HepG2 (cell line): ENCODE measurements around the gene CRAT. TPM values are rescaled to one million over a fixed set of nuclear protein-coding genes. Genes with fewer than 3 reads are reported as not detected.
A peak's percentile ranks its signal among the peaks of the same experiment; 100 is the strongest.

Experiments used
- HOXA3 ChIP-seq: sonication (generic); formaldehyde crosslinking; IDR thresholded peaks from 2 replicates; pipeline ENCODE4 v1.5.0; 2020; ENCODE audit warnings: missing genetic modification reagents
- KDM2A ChIP-seq: sonication (generic); formaldehyde crosslinking; IDR thresholded peaks from 2 replicates; pipeline ENCODE4 v1.4.0; 2020; ENCODE audit warnings: low read depth, missing genetic modification reagents, borderline replicate concordance
- MAX ChIP-seq: IDR thresholded peaks from 2 replicates; pipeline ENCODE4 v1.6.1; 2012; ENCODE audit warnings: inconsistent platforms
- MLLT10 ChIP-seq: sonication (generic); formaldehyde crosslinking; IDR thresholded peaks from 2 replicates; pipeline ENCODE4 v1.4.0; 2020; ENCODE audit warnings: missing genetic modification reagents
- PAWR ChIP-seq: sonication (generic); formaldehyde crosslinking; IDR thresholded peaks from 2 replicates; pipeline ENCODE4 v1.4.0; 2020; ENCODE audit warnings: missing genetic modification reagents, mild to moderate bottlenecking, borderline replicate concordance
- PHB2 ChIP-seq: fragments of 450-650 bp; IDR thresholded peaks from 2 replicates; pipeline ENCODE4 v1.6.1; 2018; ENCODE audit not compliant: partially characterized antibody
- RBAK ChIP-seq: sonication (generic); formaldehyde crosslinking; IDR thresholded peaks from 2 replicates; pipeline ENCODE4 v1.5.1; 2020; ENCODE audit warnings: mild to moderate bottlenecking, missing genetic modification reagents
- RELA ChIP-seq: sonication (generic); formaldehyde crosslinking; IDR thresholded peaks from 2 replicates; pipeline ENCODE4 v1.4.0; 2020; ENCODE audit warnings: missing genetic modification reagents
- TEAD3 ChIP-seq: optimal IDR thresholded peaks from 2 replicates; pipeline ENCODE3; 2016; ENCODE audit warnings: borderline replicate concordance
- TRAFD1 ChIP-seq: sonication (generic); formaldehyde crosslinking; IDR thresholded peaks from 2 replicates; pipeline ENCODE4 v1.5.1; 2020; ENCODE audit warnings: missing genetic modification reagents, mild to moderate bottlenecking, borderline replicate concordance
- USF2 ChIP-seq, 2 experiments: sonication (generic) in 1 of 2; formaldehyde crosslinking in 1 of 2; IDR thresholded peaks; 2 replicates each; pipeline versions ENCODE4 v1.5.1 to v1.6.1; 2011 to 2020; ENCODE audit warnings: borderline replicate concordance in 1 of 2, low read depth in 1 of 2, low read length in 1 of 2, mild to moderate bottlenecking in 1 of 2, missing genetic modification reagents in 1 of 2, moderate library complexity in 1 of 2
- ZFP41 ChIP-seq: sonication (generic); formaldehyde crosslinking; IDR thresholded peaks from 2 replicates; pipeline ENCODE4 v1.4.0; 2020; ENCODE audit warnings: mild to moderate bottlenecking, missing genetic modification reagents, borderline replicate concordance
- ZFYVE20 ChIP-seq: sonication (generic); formaldehyde crosslinking; IDR thresholded peaks from 2 replicates; pipeline ENCODE4 v1.8.0; 2023; ENCODE audit warnings: low read depth, mild to moderate bottlenecking, moderate library complexity, missing genetic modification reagents, borderline replicate concordance
- ZMYM2 ChIP-seq: sonication (generic); formaldehyde crosslinking; IDR thresholded peaks from 2 replicates; pipeline ENCODE4 v1.8.0; 2022; ENCODE audit warnings: mild to moderate bottlenecking, missing genetic modification reagents
- ZNF232 ChIP-seq: sonication (generic); formaldehyde crosslinking; IDR thresholded peaks from 2 replicates; pipeline ENCODE4 v1.4.0; 2020; ENCODE audit warnings: missing genetic modification reagents, borderline replicate concordance
- ZNF234 ChIP-seq: sonication (generic); formaldehyde crosslinking; conservative IDR thresholded peaks from 2 replicates; pipeline ENCODE4 v1.5.1; 2020; ENCODE audit warnings: mild to moderate bottlenecking, missing genetic modification reagents
- ZNF251 ChIP-seq: sonication (generic); formaldehyde crosslinking; IDR thresholded peaks from 2 replicates; pipeline ENCODE4 v1.9.0; 2021; ENCODE audit warnings: mild to moderate bottlenecking, missing genetic modification reagents
- ZNF280D ChIP-seq: sonication (generic); formaldehyde crosslinking; IDR thresholded peaks from 2 replicates; pipeline ENCODE4 v1.5.1; 2020; ENCODE audit warnings: mild to moderate bottlenecking, missing genetic modification reagents
- ZNF317 ChIP-seq: sonication (generic); formaldehyde crosslinking; IDR thresholded peaks from 2 replicates; pipeline ENCODE4 v1.5.0; 2020; ENCODE audit warnings: mild to moderate bottlenecking, missing genetic modification reagents
- ZNF430 ChIP-seq: sonication (generic); formaldehyde crosslinking; IDR thresholded peaks from 2 replicates; pipeline ENCODE4 v1.9.0; 2021; ENCODE audit warnings: mild to moderate bottlenecking, missing genetic modification reagents
- ZNF607 ChIP-seq: sonication (generic); formaldehyde crosslinking; IDR thresholded peaks from 2 replicates; pipeline ENCODE4 v1.5.1; 2020; ENCODE audit warnings: missing genetic modification reagents, mild to moderate bottlenecking, borderline replicate concordance
- ZSCAN12 ChIP-seq: sonication (generic); formaldehyde crosslinking; IDR thresholded peaks from 2 replicates; pipeline ENCODE4 v1.9.0; 2021; ENCODE audit warnings: mild to moderate bottlenecking, missing genetic modification reagents
- polyA plus RNA-seq, 8 experiments: library from polyadenylated mRNA; depleted of rRNA in 3 of 8; stranded (reverse) in 7 of 8; unstranded in 1 of 8; fragments of >200 nt; fragmentation: Illumina TruSeq in 4 of 8; extraction: Trizol in 4 of 8; gene quantifications; 2 replicates each; pipeline versions ENCODE4 v1.2.1 to v1.2.3, GENCODE V29; 2011 to 2016; ENCODE audit warnings: low read depth in 4 of 8, missing spikeins in 1 of 8, mixed read lengths in 1 of 8; ENCODE audit not compliant: insufficient read depth in 1 of 8
- total RNA-seq, 5 experiments: library from RNA; depleted of rRNA; stranded (reverse); fragments of >200 nt; fragmentation: Illumina TruSeq; extraction: Trizol; gene quantifications; 2 replicates each; pipeline ENCODE4 v1.2.3, GENCODE V29; 2016; ENCODE audit warnings: low read depth in 1 of 5

The CRAT gene
- total and polyA plus RNA-seq, 2 of the 13 experiments (the other 11 are each of a cell fraction or from before 2014, with no cell fraction given): 26.1 to 26.6 TPM

GRCh38 chr9:129139233-129139992 lies 28.8 kb upstream of the CRAT start (continued):
- TF ChIP-seq ZNF234 (CRISPR knock-in tag): no peak
- TF ChIP-seq KDM2A (CRISPR knock-in tag): peak; percentile 37; the same call in 1 of the 2 replicates
- TF ChIP-seq MLLT10 (CRISPR knock-in tag): no peak
- no peak for TF ChIP-seq ZFYVE20 (CRISPR knock-in tag)
- no peak for TF ChIP-seq RELA (CRISPR knock-in tag)
- TF ChIP-seq TEAD3: peak; percentile 21
- TF ChIP-seq PAWR (CRISPR knock-in tag): no peak
- TF ChIP-seq HOXA3 (CRISPR knock-in tag): no peak
- peak; percentile 82 for TF ChIP-seq MAX
- TF ChIP-seq ZNF607: peak; percentile 53
- TF ChIP-seq ZNF232: no peak
- no peak for TF ChIP-seq ZSCAN12 (CRISPR knock-in tag)
- TF ChIP-seq TRAFD1 (CRISPR knock-in tag): peak; percentile 32; the same call in 1 of the 2 replicates
- TF ChIP-seq ZFP41 (CRISPR knock-in tag): 0 out of 2 replicates have a peak, but pooled peaks have one; percentile 51
- TF ChIP-seq ZNF280D (CRISPR knock-in tag): peak; percentile 22; the same call in 1 of the 2 replicates
- TF ChIP-seq ZMYM2 (CRISPR knock-in tag): 0 out of 2 replicates have a peak, but pooled peaks have one; percentile 69
- no peak for TF ChIP-seq RBAK (CRISPR knock-in tag)
- TF ChIP-seq ZNF430 (CRISPR knock-in tag): peak; percentile 44; the same call in 1 of the 2 replicates
- TF ChIP-seq PHB2: no peak
- no peak for TF ChIP-seq USF2 (IDR thresholded peaks at IDR 0.05; ENCODE audit: low read depth, low read length)
- no peak for TF ChIP-seq USF2 (CRISPR knock-in tag; IDR thresholded peaks at IDR 0.05; ENCODE audit: borderline replicate concordance)
- 0 out of 2 replicates have a peak, but pooled peaks have one; percentile 37 for TF ChIP-seq ZNF317
- no peak for TF ChIP-seq ZNF251 (CRISPR knock-in tag)
